ENCODE results near the gene OBP2A.

- no peak for TF ChIP-seq SP1 (IDR thresholded peaks at IDR 0.05)
- TF ChIP-seq CTBP1 (IDR thresholded peaks at IDR 0.05; ENCODE audit: borderline replicate concordance): no peak
Observed at GRCh38 chr9:135584934-135585333, 39.0 kb downstream of the OBP2A start.

Data from HEK293T (cell line).